ENCODE measurements around the gene MICAL2. TPM values are rescaled to one million over a fixed set of nuclear protein-coding genes. Genes with fewer than 3 reads are reported as not detected.
A peak's percentile ranks its signal among the peaks of the same experiment; 100 is the strongest.

MICAL2 gene
- total RNA-seq, 1 donor from 2014 or later = 237 TPM

DNA sequence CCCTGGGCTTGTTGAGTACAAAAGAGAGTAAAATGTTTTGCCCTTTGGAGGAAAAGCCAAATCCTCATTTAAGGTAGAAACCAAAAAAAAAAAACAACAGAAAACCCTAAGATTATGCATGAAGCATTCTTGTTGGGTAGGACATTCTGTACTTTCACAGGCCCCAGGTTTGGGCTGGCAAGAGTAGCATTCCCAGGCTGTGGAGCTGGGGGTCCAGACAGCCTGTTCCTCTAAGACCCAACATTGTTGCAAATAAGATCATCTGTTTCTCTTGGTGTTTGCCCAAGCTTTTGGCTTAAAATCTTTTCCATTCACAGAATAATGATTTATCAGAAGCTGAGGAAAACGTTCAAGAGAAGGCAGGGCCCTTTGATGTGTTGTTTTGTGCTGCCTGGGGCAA lies 123.8 kb downstream of the MICAL2 start:
- peak in 1 of 2 donors; percentile 92 for DNase-seq (ENCODE audit: low spot score in 2 of 2)
- Histone ChIP-seq H3K36me3 (peaks cover 36 to 73% of the 10 kb centered on the region in 2 donors), H3K27ac (peak overlapping the region; percentile 94 to 98), H3K4me3 (no peak overlapping the region), H3K27me3 (no peaks in the 10 kb centered on the region), H3K4me1 (peaks cover 19 to 76% of the 10 kb centered on the region in 2 donors), H3K9me3 (no peaks in the 10 kb centered on the region)
- TF ChIP-seq, protein P1, sequence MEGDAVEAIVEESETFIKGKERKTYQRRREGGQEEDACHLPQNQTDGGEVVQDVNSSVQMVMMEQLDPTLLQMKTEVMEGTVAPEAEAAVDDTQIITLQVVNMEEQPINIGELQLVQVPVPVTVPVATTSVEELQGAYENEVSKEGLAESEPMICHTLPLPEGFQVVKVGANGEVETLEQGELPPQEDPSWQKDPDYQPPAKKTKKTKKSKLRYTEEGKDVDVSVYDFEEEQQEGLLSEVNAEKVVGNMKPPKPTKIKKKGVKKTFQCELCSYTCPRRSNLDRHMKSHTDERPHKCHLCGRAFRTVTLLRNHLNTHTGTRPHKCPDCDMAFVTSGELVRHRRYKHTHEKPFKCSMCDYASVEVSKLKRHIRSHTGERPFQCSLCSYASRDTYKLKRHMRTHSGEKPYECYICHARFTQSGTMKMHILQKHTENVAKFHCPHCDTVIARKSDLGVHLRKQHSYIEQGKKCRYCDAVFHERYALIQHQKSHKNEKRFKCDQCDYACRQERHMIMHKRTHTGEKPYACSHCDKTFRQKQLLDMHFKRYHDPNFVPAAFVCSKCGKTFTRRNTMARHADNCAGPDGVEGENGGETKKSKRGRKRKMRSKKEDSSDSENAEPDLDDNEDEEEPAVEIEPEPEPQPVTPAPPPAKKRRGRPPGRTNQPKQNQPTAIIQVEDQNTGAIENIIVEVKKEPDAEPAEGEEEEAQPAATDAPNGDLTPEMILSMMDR (IDR thresholded peaks at IDR 0.05) = no peak
- intact Hi-C loops (cut with DNase I) = loop anchor here (2.0 to 10.0 kb wide), 2 partner anchors 71 to 1089 kb away; no protein-coding TSS in a partner anchor

DNA sequence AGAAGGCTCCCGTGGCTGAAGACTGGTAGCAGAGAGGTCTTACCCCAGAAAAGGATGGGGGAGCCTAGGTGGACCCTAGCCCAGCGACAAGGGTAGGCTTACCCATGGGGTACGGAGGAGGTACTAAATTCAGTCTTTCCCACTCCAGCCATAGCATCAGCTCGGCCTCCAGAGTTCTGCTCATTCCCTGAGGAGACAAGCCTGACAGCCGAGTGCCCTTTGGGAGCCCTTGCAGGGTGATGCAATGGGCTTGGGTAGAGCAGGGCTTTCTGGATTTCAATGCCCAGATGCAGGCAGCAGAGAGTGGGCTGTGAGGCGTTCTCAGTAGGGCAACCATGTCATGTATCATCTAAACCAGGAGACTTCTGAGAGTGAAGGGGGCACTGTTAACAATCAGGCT lies 124.7 kb downstream of the MICAL2 start:
- Histone ChIP-seq H3K4me1 (peaks cover 17 to 81% of the 10 kb centered on the region in 2 donors), H3K9me3 (no peaks in the 10 kb centered on the region), H3K27ac (peak overlapping the region; percentile 94 to 98), H3K4me3 (no peak overlapping the region), H3K36me3 (peaks cover 34 to 73% of the 10 kb centered on the region in 2 donors), H3K27me3 (no peaks in the 10 kb centered on the region)
- TF ChIP-seq, protein P1 (IDR thresholded peaks at IDR 0.05) = no peak
- DNase-seq (ENCODE audit: low spot score in 2 of 2) = no peak
- intact Hi-C loops (cut with DNase I) = loop anchor here (2.0 to 10.0 kb wide), 3 partner anchors 72 to 1090 kb away; no protein-coding TSS in a partner anchor

DNA sequence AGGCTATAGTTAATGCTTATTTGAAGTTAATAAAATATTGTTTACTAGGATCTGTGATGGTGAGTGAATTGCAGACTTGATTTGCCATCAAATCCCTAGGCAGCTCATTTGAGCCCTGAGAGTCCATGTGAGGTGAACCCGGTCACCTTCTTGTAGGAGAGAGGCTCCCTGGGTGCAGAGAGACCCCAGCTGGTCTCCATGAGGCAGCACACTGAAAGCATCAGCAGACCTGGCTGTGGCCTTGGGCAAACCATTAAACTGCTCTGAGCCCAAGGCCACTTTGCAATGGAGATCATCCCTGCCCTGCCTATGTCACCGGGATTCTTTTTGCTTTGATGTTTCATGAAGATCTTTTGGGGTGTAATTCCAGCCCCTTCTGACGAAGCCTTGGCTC lies 125.2 kb downstream of the MICAL2 start:
- no peak for DNase-seq (ENCODE audit: low spot score in 2 of 2)
- intact Hi-C loops (cut with DNase I) = loop anchor here (2.0 to 10.0 kb wide), 3 partner anchors 73 to 1091 kb away; no protein-coding TSS in a partner anchor
- TF ChIP-seq, protein P1 (IDR thresholded peaks at IDR 0.05) = no peak
- peak overlapping the region; percentile 94 to 98 for H3K27ac ChIP-seq
- H3K9me3 ChIP-seq = no peaks in the 10 kb centered on the region
- H3K36me3 ChIP-seq = peaks cover 34 to 73% of the 10 kb centered on the region in 2 donors
- no peaks in the 10 kb centered on the region for H3K27me3 ChIP-seq
- no peak overlapping the region for H3K4me3 ChIP-seq
- peaks cover 17 to 86% of the 10 kb centered on the region in 2 donors for H3K4me1 ChIP-seq

DNA sequence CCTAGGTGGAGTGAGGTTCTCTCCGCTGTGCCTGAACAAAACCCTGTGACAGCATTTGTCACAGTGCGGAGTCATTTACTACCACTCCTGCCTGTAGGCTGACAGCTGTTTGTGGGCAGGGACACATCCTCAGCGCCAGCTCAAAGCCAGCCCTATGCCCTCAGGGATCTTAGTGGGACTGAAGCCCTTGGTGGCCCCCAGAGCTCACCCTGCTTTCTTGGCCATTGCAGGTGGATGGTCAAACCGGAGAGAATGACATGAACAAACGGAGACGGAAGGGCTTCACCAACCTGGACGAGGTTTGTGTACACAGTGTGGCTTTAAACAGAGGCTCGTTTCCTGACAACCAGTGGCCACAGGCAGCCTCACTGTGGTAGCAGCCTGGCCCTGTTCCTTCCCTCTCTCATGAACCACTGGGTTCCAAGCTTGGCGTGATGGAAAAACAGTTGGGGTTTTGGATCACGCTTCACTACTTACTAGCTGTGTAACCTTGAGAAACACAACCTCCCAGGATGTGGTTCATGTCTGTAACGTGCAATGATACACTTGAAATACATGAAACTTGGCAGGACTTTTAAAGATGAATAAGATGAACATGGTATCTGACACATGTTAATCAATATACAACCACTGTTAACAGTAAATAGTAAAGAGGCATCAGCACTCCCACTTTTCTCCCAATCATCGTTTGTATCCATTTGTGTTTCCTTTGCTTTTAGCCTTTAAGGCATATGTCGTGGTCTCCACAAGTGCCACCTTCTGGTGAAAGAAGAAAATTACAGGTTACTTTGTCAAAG lies 125.8 kb downstream of the MICAL2 start:
- peaks cover 17 to 92% of the 10 kb centered on the region in 2 donors for H3K4me1 ChIP-seq
- TF ChIP-seq, protein P1 (IDR thresholded peaks at IDR 0.05) = peak; percentile 60 to 64 (median 60)
- no peak overlapping the region for H3K4me3 ChIP-seq
- DNase-seq (ENCODE audit: low spot score in 2 of 2) = peak in 1 of 2 donors; percentile 77
- intact Hi-C loops (cut with DNase I) = loop anchor here (2.0 to 10.0 kb wide), 5 partner anchors 73 to 1091 kb away; no protein-coding TSS in a partner anchor
- H3K9me3 ChIP-seq = no peaks in the 10 kb centered on the region
- H3K27ac ChIP-seq = peak overlapping the region; percentile 94 to 98
- H3K36me3 ChIP-seq = peaks cover 34 to 73% of the 10 kb centered on the region in 2 donors
- H3K27me3 ChIP-seq = no peaks in the 10 kb centered on the region

DNA sequence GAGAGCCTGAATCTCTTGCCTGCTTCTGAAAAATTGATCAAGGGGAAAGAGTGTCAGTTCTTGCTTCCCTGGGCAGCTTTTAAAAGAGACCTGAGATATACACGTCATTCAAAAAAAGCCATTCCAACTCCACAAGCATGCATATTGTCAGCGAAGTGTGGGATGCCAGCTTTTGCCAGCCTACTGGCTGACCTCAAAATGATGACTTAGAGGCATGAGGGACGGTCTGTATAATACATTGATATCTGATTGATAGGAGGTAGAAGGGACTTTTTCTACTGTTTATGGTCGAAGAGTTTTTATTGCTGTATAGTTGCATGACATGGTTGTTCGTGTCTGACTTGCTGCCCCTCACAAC lies 126.3 kb downstream of the MICAL2 start:
- H3K9me3 ChIP-seq = no peaks in the 10 kb centered on the region
- peaks cover 34 to 73% of the 10 kb centered on the region in 2 donors for H3K36me3 ChIP-seq
- H3K4me1 ChIP-seq = peaks cover 18 to 94% of the 10 kb centered on the region in 2 donors
- no peak for DNase-seq (ENCODE audit: low spot score in 2 of 2)
- TF ChIP-seq, protein P1 (IDR thresholded peaks at IDR 0.05) = no peak
- peak overlapping the region; percentile 94 to 98 for H3K27ac ChIP-seq
- no peak overlapping the region for H3K4me3 ChIP-seq
- intact Hi-C loops (cut with DNase I) = loop anchor here (2.0 to 10.0 kb wide), 4 partner anchors 114 to 1092 kb away; no protein-coding TSS in a partner anchor
- H3K27me3 ChIP-seq = no peaks in the 10 kb centered on the region

All from ascending aorta (tissue), 2 donors.